Activated CD8-positive, alpha-beta memory T cell treated with anti-CD3 and anti-CD28 coated beads for 24 hours (primary cell): ENCODE results near the gene CHTF18.
"Not testable (repeated sequence)": the region's sequence is repeated elsewhere in the genome, so short reads cannot be mapped to it uniquely, and the experiment has no call there.

Experiments
- DNase-seq: peaks from one replicate; pipeline ENCODE4 v3.0.0-alpha.2; 2020

CHTF18 gene

DNA sequence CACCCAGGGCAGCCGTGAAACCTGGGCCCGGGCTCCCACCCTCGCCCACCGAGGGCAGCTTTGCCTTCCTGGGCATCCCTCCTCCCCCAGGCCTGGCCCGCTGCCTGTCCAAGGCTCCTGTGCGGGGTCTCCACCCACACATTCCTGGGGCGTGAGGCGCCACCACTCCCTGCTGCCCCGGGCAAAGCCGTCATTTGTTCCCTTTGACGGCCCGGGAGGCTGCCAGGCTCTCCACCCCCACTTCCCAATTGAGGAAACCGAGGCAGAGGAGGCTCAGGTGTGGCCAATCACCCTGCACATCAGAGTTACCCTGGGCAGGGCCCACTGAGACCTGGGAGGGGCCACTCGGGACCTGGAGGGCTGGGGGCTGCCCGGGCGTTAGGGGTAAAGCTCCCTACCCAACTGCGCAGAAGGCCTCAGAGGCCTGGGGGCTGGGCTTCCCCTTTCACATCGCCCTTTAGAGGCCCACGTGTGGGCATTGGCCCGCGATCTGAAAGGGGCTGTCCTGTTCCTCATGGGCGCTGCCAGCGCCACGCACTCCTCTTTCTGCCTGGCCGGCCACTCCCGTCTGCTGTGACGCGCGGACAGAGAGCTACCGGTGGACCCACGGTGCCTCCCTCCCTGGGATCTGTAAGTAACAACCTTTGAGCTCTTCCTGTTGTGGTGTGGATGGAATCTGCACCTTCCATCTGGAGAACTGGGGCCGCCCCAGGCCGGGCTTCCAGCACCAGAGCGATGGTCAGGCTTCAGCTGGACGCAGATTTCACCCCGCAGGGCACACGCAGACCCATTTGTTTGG is 27.7 kb upstream of the CHTF18 start, which contains the start of gene MSLN:
MSLN (plus strand) TSS at position 190 of the 799 bp plus-strand sequence. CDS start 1,947 bp downstream, outside the sequence.
- no peak for DNase-seq

DNA sequence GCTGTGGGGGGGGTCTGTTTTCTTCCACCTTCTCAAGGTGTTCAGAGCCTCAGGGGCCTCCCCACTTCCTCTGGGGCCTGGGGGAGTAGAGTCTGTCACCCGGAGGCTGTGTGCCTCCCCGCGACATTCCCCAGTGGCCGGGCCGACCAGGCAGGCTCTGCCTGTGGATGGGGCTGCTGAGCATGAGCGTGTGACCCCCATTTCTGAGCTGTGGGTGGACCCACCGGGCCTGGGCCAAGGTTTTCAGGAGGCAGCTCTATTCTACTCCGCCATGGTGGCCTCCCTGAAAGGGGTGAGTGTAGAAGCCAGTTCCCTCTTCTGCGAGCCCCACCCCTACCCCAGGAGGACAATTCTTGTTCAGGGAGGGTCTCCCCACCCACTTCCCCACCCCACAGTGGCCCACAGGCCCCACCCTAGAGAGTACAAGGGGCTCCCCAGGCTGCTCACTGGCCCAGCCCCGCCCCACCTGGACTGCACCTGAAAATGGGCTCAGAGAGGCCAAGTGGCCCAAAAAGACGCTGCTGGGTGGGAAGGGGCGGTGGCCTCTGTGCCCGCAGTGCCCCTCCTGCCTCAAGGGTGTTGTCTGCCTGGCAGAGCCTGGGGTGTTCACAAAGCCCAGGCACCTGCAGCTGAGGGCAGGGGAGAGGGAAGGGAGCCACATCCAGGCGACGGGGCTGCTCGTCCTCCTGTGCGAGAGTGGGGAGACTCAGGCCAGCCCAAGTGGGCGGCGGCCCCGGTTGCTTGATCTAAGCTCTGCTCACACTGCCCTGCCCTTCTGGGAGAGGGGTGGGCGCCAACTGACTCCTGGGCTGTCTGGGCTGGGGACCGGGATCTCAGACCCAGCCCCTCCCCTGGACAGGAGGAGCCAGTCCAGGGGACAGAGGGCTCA is 26.6 kb upstream of the CHTF18 start:
- no peak for DNase-seq

DNA sequence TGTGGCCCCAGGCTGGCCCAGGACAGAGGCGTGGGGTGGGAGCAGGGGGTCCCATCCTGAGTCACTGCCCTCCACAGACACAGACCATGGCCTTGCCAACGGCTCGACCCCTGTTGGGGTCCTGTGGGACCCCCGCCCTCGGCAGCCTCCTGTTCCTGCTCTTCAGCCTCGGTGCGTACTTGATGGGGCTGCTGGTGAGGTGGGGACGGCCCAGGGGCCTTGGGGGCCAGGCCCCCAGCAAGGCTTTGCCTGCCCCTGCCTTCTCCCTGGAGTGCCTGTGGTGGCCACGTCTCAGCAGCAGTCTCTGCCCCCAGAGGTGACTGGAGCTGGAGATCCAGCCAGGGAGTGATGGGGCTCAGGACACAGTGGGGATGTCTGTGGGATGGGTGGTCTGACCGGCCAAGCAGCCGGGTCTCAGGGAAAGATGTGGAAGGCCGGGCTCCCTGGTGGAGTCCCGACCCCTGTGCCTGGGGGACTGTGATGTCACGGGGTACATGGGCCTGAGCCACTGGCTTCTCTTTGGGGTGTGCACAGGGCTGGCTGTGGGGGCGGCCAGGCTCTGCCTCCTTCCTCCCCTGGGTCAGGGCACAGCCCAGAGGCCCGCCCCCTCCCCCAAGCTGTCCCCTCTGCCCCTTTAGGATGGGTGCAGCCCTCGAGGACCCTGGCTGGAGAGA is 25.7 kb upstream of the CHTF18 start:
- no peak for DNase-seq

DNA sequence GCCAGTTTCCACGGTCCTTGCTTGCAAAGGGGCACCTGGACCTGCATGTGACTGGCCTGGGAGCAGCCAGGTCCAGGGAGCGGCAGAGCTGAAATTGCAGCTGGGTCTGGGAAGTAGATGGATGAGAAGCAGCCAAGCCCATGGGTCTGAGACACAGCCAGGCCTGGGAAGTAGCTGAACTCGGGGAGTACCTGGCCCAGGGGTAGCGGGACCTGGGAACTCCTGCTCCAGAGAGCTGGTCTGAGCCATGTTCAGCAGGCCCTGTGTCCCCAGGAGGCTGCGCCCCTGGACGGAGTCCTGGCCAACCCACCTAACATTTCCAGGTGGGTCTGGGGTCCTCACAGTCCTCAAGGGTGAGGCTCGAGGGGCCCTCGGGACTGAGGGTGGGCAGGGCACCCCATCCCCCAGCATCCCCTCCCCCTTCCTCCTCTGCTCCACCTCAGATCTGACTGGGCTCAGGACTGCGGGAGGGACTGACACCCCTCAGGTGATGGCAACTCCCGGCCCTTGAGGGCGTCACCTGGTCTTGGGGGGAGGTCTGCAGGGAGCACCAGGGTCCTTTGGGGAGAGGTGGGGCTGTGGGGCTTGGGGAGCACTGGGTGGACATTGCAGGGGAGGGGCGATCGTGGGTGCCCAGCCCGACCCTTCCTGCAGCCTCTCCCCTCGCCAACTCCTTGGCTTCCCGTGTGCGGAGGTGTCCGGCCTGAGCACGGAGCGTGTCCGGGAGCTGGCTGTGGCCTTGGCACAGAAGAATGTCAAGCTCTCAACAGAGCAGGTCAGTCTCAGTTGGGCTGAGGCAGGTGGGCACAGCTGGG is 24.8 kb upstream of the CHTF18 start:
- DNase-seq, result no peak

DNA sequence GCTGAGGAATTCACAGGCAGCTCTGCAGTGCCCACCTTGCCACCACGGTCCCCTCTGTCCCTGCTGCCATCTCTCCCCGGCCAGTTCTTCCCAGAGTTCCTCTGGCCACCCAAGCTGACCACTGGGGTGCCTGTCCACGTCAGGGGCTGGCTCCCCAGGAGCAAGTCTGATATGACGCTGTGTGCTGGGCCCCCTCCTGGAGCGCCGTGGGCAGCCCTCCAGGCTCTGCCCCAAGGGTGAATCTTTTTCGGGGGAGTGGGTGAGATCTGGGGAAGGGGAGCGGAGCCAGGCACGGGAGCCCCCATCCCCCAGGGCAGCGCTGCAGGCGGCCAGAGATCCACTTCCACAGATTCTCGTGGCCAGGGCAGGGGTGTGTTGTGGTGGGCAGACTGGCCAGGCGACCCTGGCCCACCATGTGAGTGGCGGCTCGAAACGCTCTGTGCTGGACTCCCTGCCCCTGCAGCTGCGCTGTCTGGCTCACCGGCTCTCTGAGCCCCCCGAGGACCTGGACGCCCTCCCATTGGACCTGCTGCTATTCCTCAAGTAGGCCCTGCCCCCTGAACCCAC is 24.2 kb upstream of the CHTF18 start:
- no peak for DNase-seq

DNA sequence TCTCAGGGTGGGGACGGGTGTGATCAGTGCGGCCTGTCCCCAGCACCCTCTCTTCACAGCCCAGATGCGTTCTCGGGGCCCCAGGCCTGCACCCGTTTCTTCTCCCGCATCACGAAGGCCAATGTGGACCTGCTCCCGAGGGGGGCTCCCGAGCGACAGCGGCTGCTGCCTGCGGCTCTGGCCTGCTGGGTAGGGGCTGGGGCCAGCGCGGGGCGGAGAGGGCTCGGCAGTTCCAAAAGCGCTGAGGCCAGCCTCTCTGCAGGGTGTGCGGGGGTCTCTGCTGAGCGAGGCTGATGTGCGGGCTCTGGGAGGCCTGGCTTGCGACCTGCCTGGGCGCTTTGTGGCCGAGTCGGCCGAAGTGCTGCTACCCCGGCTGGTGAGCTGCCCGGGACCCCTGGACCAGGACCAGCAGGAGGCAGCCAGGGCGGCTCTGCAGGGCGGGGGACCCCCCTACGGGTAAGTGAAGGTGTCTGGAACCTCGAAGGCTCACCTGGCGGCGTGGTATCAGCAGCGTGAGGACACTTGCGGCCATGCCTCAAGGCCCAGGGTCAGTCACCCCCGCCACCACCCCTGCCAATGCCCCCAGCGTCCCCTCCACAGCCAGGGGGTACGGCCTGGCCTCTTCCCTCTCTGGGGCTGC is 23.5 kb upstream of the CHTF18 start:
- no peak for DNase-seq

DNA sequence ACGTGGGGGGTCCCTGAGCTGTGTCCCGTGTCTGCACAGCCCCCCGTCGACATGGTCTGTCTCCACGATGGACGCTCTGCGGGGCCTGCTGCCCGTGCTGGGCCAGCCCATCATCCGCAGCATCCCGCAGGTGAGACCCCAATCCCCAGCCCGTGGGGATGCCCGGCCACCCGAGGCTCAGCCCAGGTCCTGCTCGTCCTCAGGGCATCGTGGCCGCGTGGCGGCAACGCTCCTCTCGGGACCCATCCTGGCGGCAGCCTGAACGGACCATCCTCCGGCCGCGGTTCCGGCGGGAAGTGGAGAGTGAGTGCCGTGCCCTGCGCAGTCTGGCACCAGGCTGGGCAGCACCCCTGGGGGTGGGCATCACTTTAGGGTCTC is 22.9 kb upstream of the CHTF18 start:
- no peak for DNase-seq

DNA sequence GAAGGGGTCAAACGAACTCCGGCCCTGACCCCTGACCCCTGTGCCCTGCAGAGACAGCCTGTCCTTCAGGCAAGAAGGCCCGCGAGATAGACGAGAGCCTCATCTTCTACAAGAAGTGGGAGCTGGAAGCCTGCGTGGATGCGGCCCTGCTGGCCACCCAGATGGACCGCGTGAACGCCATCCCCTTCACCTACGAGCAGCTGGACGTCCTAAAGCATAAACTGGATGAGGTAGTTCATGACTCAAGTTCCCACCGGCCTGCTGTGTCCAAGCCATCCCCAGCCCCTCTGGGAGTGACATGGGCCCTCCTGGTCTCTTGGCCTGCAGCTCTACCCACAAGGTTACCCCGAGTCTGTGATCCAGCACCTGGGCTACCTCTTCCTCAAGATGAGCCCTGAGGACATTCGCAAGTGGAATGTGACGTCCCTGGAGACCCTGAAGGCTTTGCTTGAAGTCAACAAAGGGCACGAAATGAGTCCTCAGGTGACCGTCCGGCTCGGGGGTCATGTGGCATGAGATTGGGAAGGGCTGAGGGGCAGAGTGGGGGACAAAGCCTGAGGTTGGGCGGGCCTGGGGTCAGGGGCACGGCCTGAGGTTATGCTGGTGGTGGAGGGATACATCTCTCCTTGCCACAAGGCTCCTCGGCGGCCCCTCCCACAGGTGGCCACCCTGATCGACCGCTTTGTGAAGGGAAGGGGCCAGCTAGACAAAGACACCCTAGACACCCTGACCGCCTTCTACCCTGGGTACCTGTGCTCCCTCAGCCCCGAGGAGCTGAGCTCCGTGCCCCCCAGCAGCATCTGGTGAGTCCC is 22.2 kb upstream of the CHTF18 start:
- no peak for DNase-seq

DNA sequence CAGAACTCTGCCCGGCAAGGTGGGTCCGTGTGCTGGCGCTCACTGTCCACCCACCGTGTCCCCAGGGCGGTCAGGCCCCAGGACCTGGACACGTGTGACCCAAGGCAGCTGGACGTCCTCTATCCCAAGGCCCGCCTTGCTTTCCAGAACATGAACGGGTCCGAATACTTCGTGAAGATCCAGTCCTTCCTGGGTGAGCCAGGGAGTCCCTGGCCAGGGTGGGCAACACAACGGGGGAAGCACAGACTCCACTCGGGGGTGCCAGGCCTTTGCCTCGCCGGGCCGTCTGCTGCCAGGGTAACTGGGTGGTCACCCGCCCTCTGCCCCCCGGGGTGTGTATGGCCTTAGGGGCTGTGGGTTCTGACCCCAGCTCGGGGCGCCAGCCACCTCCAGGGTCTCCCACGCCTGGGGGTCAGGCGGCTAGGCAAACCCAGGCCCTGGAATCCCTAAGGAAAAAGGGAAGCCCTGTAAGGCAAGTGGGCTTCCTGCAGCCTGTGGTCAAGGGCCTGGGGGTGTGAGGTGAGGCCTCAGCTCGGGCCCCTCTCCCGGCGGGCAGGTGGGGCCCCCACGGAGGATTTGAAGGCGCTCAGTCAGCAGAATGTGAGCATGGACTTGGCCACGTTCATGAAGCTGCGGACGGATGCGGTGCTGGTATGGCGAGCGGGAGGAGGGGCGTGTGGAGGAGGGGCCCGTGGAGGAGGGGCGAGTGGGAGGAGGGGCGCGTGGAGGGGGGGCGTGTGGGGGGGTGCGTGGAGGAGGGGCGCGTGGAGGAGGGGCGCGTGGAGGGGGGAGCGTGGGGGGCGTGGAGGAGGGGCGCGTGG is 21.4 kb upstream of the CHTF18 start:
- DNase-seq, result no peak

DNA sequence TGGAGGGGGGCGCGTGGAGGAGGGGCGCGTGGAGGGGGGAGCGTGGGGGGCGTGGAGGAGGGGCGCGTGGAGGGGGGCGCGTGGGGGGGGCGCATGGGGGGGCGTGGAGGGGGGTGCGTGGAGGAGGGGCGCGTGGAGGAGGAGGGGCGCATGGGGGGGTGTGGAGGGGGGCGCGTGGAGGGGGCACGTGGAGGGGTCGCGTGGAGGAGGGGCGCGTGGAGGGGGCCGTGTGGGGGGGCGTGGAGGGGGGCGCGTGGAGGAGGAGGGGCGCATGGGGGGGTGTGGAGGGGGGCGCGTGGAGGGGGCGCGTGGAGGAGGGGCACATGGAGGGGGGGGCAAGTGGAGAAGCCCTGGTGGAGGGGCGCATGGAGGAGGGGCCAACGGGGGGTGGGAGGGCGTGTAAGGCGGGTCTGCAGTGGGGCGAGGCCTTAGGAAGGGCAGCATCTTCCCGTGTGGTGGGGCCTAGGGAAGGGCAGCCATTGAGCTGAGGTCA is 20.6 kb upstream of the CHTF18 start:
- no peak for DNase-seq

DNA sequence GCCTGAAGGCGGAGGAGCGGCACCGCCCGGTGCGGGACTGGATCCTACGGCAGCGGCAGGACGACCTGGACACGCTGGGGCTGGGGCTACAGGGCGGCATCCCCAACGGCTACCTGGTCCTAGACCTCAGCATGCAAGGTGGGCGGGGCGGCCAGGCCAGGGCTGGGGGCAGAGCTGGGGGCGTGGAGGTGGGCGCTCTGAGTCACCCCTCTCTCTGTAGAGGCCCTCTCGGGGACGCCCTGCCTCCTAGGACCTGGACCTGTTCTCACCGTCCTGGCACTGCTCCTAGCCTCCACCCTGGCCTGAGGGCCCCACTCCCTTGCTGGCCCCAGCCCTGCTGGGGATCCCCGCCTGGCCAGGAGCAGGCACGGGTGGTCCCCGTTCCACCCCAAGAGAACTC is 20.0 kb upstream of the CHTF18 start:
- DNase-seq, result no peak

DNA sequence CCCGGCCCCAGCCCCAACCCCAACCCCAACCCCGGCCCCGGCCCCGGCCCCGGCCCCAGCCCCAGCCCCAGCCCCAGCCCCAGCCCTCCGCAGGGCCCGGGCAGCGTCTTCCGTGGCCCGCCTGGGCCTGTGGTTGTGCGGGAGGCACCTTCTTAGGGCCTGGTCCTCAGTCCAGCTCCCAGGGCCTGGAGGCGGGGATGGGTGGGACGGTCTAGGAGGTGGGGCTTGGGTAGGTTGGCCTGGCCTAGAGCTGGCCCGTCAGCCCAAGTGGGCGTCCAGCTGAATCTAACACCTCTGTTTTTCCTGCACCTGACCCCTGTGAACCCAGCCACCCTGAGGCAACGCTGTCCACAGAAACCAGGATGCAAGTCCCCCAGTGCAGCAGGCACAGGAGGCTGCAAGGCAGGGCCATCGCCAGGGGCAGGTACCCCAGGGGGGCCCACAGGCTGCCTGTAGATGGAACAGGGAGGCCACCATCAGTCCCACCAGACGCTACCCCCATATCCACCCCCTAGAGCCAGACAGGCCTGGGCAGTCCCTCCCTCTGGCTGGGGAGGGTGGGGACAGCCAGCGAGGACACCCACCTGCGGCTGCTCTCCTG is 19.1 kb upstream of the CHTF18 start:
- no peak for DNase-seq

DNA sequence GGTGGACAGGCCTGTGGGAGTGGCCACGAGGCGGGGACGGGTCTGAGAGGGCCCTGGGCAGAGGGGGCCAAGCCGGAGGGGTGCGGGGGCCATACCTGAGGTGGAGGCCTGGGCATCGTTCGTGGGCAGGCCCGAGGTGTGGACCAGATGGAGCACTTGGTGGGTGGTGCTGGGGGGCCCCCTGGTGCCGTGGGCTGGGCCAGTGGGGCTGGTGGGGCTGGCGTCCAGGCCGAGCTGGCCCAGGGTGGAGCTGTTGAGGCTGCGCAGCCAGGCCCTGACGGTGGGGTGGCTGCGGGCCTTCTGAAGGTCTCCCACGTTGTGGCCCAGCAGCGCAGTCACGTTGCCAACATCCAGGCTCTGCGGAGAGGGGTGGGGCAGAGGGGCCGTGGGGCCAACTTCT is 18.5 kb upstream of the CHTF18 start:
- no peak for DNase-seq

DNA sequence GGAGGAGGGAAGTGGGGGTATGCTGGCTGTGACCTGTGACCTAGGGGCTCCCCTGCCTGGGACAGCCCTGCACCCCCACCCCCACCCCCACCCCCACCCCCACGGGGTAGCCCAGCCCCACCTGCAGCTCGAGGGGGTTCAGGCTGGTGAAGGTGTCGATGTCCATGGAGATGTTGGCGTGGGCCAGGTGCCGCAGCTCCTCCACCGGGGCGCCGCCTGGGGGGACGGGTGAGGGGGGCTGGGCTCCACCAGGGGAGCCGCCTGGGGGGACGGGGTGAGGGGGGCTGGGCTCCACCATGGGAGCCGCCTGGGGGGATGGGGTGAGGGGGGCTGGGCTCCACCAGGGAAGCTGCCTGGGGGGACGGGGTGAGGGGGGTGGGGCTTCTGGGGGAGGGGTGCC is 18.0 kb upstream of the CHTF18 start:
- no peak for DNase-seq

DNA sequence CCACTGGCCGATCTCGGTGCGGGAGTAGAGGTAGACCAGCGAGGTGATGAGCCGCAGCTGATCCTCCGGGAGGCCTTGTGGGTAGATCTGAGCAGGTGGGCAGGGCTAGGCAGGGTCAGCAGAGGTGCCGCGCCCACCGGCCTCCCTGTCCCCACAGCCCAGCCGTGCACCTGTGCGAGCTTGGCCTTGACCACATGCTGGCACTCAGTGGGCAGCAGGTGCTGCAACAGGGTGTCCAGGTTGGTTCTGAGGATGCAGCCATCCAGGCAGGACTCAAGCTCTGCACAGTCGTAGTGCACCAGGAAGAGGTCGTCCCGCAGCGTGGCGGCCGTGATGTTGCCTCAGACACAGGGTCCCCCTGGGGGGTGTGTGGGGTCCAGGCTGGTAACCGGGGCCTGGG is 15.5 kb upstream of the CHTF18 start:
- no peak for DNase-seq

DNA sequence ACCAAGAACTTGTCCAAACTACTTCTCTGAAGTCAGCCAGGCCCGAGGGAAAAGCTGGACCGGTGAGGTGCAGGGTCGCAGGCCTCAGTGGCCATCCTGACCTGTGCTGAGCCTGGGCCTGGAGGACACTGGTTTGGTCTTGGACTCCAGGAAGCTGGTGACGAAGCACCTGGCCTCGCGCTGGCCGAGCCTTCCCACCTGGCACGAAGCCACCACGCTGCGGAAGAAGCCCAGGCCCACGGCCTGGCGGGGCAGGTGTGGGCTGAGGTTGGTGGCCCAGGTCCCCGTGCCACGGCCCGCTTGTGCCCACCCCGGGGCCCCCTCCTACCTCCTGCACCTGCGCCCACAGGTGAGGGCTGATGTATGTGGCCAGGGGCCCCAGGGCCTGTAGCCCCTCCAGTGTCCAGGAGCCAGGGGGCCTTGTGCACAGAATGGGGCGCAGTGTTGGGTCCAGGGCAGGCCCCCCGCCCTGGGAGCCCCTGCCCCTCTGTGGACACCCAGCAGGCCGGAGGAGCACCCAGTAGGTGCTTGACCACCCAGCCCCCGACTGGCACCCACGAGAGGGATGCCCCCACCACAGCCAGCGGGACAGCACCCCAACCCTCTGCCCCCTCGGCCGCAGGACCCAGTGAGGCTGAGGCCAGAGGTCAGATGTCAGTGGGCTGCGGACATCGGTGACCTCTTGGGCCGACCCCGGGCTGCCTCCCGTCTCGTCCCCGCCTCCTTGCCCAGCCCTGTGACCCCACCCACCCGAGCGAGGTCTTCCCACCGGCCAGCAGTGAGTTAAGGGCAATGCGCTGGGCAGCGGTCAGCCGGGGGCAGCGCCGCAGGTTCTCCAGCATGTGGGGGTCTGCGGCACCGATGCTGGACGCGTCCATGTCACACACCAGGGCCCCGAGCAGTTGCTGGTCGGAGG is 14.1 kb upstream of the CHTF18 start:
- DNase-seq, result no peak

DNA sequence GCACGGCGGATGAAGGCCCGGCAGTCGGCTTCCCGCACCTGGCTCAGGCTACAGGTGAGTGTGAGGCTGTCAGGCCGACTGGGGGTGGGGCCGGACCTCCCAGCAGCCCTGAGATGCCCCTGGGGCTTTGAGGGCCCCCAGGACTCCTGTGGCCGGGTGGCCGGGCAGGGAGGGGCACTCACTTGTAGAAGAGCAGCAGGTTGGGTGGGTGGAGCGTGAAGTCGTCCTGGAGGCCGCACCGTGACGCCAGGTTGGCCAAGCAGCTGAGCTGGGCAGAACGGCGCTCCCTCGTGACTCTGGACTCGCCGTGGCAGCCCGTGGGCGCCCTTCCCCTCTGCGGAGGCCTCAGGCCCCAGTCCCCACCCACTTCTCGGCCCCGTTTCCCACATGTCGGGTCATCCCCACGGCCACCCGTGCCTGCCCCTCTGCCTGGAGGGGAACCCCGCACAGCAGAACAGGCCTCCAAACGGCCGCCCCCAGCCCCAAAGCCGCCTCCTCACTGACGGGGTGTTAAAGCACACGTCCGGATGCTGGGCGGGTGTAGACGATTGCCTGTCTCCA is 13.1 kb upstream of the CHTF18 start:
- no peak for DNase-seq

DNA sequence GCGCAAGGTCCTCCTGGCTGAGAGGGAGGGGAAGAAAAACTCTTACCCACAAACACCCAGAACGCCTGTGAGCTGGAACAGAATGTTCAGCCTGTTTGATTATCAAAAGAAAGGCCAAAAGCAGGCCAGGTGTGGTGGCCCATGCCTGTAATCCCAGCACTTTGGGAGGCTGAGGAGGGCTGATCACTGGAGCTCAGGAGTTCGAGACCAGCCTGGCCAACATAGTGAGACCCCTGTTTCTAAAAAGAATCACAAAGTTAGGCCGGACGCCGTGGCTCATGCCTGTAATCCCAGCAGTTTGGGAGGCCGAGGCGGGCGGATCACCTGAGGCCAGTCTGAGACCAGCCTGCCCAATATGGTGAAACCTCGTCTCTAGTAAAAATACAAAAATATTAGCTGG is 12.1 kb upstream of the CHTF18 start:
- DNase-seq, result not testable (repeated sequence)
